SK-N-SH treated with all-trans-retinoic acid at 6 μM for 48 hours (cell line): ENCODE data around the gene FTH1.
"Not testable (repeated sequence)": the region's sequence is repeated elsewhere in the genome, so short reads cannot be mapped to it uniquely, and the experiment has no call there.

Experiments
- ATAC-seq: fragments of 200-7000 bp; cut with Tn5 transposase; 3 replicates; pipeline ENCODE4 v1.9.1; 2020; ENCODE audit warnings: mild to moderate bottlenecking, moderate library complexity
- ARNTL ChIP-seq: fragments of 450-650 bp; formaldehyde crosslinking; IDR thresholded peaks from 2 replicates; pipeline ENCODE4 v1.5.0; 2020; ENCODE audit warnings: low read depth, mild to moderate bottlenecking, moderate library complexity, borderline replicate concordance
- BACH2 ChIP-seq: fragments of 250-450 bp; sonication (Bioruptor Pico); IDR thresholded peaks from 2 replicates; pipeline ENCODE4 v1.9.0; 2021; ENCODE audit warnings: mild to moderate bottlenecking, borderline replicate concordance
- CREB5 ChIP-seq: fragments of 250-450 bp; sonication (Bioruptor Pico); IDR thresholded peaks from 2 replicates; pipeline ENCODE4 v1.5.1; 2020; ENCODE audit warnings: low read depth, mild to moderate bottlenecking, moderate library complexity
- CSDC2 ChIP-seq: fragments of 250-450 bp; sonication (Bioruptor Pico); IDR thresholded peaks from 2 replicates; pipeline ENCODE4 v1.5.0; 2020; ENCODE audit warnings: mild to moderate bottlenecking, moderate library complexity
- ESRRG ChIP-seq: fragments of 250-450 bp; sonication (Bioruptor Pico); IDR thresholded peaks from 2 replicates; pipeline ENCODE4 v1.6.1; 2021; ENCODE audit warnings: mild to moderate bottlenecking
- GLIS3 ChIP-seq: fragments of 250-450 bp; sonication (Bioruptor Pico); IDR thresholded peaks from 2 replicates; pipeline ENCODE4 v1.5.0; 2020; ENCODE audit warnings: mild to moderate bottlenecking, moderate library complexity
- ISL1 ChIP-seq: fragments of 250-450 bp; sonication (Bioruptor Pico); IDR thresholded peaks from 2 replicates; pipeline ENCODE4 v2.1.2; 2022; ENCODE audit warnings: mild to moderate bottlenecking, moderate library complexity
- OSR1 ChIP-seq: fragments of 250-450 bp; sonication (Bioruptor Pico); IDR thresholded peaks from 2 replicates; pipeline ENCODE4 v1.8.0; 2022; ENCODE audit warnings: moderate library complexity, mild to moderate bottlenecking, inconsistent platforms
- POU6F1 ChIP-seq: fragments of 250-450 bp; sonication (Bioruptor Pico); IDR thresholded peaks from 2 replicates; pipeline ENCODE4 v1.8.0; 2021; ENCODE audit warnings: low read depth, mild to moderate bottlenecking, moderate library complexity, borderline replicate concordance
- PPARA ChIP-seq: fragments of 250-450 bp; sonication (Bioruptor Pico); IDR thresholded peaks from 2 replicates; pipeline ENCODE4 v1.5.0; 2020; ENCODE audit warnings: mild to moderate bottlenecking, borderline replicate concordance
- RARB ChIP-seq: fragments of 250-450 bp; sonication (Bioruptor Pico); IDR thresholded peaks from 2 replicates; pipeline ENCODE4 v1.8.0; 2021; ENCODE audit warnings: mild to moderate bottlenecking, moderate library complexity
- SNAI2 ChIP-seq: fragments of 250-450 bp; sonication (Bioruptor Pico); IDR thresholded peaks from 2 replicates; pipeline ENCODE4 v1.5.0; 2020; ENCODE audit warnings: mild to moderate bottlenecking, moderate library complexity
- TCF4 ChIP-seq: fragments of 250-450 bp; sonication (Bioruptor Pico); IDR thresholded peaks from 2 replicates; pipeline ENCODE4 v1.8.0; 2021; ENCODE audit warnings: mild to moderate bottlenecking, moderate library complexity, borderline replicate concordance
- TOX ChIP-seq: fragments of 250-450 bp; sonication (Bioruptor Pico); IDR thresholded peaks from 2 replicates; pipeline ENCODE4 v1.8.0; 2021; ENCODE audit warnings: mild to moderate bottlenecking, moderate library complexity, borderline replicate concordance
- ZC3H10 ChIP-seq: fragments of 250-450 bp; sonication (Bioruptor Pico); IDR thresholded peaks from 2 replicates; pipeline ENCODE4 v1.5.1; 2021; ENCODE audit warnings: mild to moderate bottlenecking, moderate library complexity
- ZFP3 ChIP-seq: fragments of 250-450 bp; sonication (Bioruptor Pico); IDR thresholded peaks from 2 replicates; pipeline ENCODE4 v1.5.0; 2020; ENCODE audit warnings: mild to moderate bottlenecking, moderate library complexity
- ZFP30 ChIP-seq: fragments of 450-650 bp; formaldehyde crosslinking; IDR thresholded peaks from 2 replicates; pipeline ENCODE4 v1.5.0; 2022; ENCODE audit warnings: mild to moderate bottlenecking, moderate library complexity
- ZNF70 ChIP-seq: fragments of 450-650 bp; formaldehyde crosslinking; IDR thresholded peaks from 2 replicates; pipeline ENCODE4 v1.5.0; 2020; ENCODE audit warnings: mild to moderate bottlenecking, moderate library complexity
- ZNF8 ChIP-seq: fragments of 450-650 bp; formaldehyde crosslinking; IDR thresholded peaks from 2 replicates; pipeline ENCODE4 v1.5.0; 2020; ENCODE audit warnings: mild to moderate bottlenecking, moderate library complexity
- TF ChIP-seq, protein P1 (sequence below): fragments of 250-450 bp; sonication (Bioruptor Pico); IDR thresholded peaks from 2 replicates; pipeline ENCODE4 v1.8.0; 2020; ENCODE audit warnings: mild to moderate bottlenecking, moderate library complexity, borderline replicate concordance
- TF ChIP-seq, protein P2 (sequence below): fragments of 250-450 bp; sonication (Bioruptor Pico); IDR thresholded peaks from 2 replicates; pipeline ENCODE4 v1.5.0; 2020; ENCODE audit warnings: mild to moderate bottlenecking, moderate library complexity

Gene FTH1

DNA sequence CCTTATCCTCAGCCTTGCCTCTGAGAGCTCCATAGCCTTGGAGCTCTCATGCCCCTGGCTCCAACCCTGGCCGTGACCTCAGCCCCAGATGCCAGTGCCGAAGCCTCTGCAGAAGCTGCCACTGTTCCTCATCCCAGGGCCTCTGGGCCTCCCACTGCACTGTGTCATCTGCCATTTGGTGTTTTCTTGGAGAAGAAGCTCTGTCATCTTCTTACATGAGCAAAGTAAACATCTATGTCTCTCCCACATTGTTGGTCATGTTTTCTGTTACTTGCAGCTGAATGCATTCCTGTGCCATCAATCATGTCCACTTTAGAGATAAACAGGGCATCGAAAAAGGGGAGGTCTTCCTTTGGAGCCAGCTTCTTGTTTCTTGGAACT, 45.0 kb upstream of the FTH1 start (continued):
- no peak for TF ChIP-seq OSR1 (CRISPR knock-in tag)
- no peak for TF ChIP-seq SNAI2

DNA sequence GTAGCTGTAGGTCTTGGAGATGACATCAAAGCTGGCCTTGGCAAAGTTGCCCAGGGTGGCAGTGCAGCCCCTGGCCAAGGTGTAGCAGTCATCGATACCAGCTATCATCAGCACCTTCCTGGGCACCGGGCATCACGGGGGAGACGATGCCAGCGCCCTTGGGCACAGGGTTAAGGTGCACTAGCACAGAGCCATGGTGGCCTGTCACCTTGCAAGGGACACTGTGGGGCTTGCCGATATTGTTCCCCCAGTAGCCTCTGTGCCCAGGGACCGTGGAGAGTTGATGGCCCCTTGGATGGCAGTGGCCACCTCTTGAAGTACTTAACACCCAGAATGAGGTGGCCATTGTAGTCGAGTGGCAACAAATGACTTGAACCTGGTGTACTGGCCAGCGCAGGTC, 44.4 kb upstream of the FTH1 start:
- no peak for ATAC-seq

GRCh38 chr11:62010935-62011528, 43.6 kb upstream of the FTH1 start:
- ATAC-seq: no peak
- TF ChIP-seq GLIS3: no peak
- no peak for TF ChIP-seq CSDC2 (CRISPR knock-in tag)
- no peak for TF ChIP-seq ZFP30 (CRISPR knock-in tag)
- no peak for TF ChIP-seq TCF4 (CRISPR knock-in tag)
- TF ChIP-seq ZFP3 (CRISPR knock-in tag): no peak
- TF ChIP-seq ZNF70 (CRISPR knock-in tag): no peak

More for the DNA sequence above, 44.4 kb upstream of the FTH1 start:
- TF ChIP-seq GLIS3 (no peak), CSDC2 (CRISPR knock-in tag) (no peak), ZNF70 (CRISPR knock-in tag) (no peak)

- no peak for TF ChIP-seq ZNF8 (CRISPR knock-in tag)
- no peak for TF ChIP-seq ZNF70 (CRISPR knock-in tag)
- TF ChIP-seq ZFP30 (CRISPR knock-in tag): no peak
- TF ChIP-seq GLIS3: no peak
- no peak for TF ChIP-seq ISL1
- TF ChIP-seq ZFP3 (CRISPR knock-in tag): no peak
- no peak for TF ChIP-seq CSDC2 (CRISPR knock-in tag)
- no peak for TF ChIP-seq SNAI2
- TF ChIP-seq, protein P1, sequence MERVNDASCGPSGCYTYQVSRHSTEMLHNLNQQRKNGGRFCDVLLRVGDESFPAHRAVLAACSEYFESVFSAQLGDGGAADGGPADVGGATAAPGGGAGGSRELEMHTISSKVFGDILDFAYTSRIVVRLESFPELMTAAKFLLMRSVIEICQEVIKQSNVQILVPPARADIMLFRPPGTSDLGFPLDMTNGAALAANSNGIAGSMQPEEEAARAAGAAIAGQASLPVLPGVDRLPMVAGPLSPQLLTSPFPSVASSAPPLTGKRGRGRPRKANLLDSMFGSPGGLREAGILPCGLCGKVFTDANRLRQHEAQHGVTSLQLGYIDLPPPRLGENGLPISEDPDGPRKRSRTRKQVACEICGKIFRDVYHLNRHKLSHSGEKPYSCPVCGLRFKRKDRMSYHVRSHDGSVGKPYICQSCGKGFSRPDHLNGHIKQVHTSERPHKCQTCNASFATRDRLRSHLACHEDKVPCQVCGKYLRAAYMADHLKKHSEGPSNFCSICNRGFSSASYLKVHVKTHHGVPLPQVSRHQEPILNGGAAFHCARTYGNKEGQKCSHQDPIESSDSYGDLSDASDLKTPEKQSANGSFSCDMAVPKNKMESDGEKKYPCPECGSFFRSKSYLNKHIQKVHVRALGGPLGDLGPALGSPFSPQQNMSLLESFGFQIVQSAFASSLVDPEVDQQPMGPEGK (CRISPR knock-in tag): no peak
- TF ChIP-seq, protein P2, sequence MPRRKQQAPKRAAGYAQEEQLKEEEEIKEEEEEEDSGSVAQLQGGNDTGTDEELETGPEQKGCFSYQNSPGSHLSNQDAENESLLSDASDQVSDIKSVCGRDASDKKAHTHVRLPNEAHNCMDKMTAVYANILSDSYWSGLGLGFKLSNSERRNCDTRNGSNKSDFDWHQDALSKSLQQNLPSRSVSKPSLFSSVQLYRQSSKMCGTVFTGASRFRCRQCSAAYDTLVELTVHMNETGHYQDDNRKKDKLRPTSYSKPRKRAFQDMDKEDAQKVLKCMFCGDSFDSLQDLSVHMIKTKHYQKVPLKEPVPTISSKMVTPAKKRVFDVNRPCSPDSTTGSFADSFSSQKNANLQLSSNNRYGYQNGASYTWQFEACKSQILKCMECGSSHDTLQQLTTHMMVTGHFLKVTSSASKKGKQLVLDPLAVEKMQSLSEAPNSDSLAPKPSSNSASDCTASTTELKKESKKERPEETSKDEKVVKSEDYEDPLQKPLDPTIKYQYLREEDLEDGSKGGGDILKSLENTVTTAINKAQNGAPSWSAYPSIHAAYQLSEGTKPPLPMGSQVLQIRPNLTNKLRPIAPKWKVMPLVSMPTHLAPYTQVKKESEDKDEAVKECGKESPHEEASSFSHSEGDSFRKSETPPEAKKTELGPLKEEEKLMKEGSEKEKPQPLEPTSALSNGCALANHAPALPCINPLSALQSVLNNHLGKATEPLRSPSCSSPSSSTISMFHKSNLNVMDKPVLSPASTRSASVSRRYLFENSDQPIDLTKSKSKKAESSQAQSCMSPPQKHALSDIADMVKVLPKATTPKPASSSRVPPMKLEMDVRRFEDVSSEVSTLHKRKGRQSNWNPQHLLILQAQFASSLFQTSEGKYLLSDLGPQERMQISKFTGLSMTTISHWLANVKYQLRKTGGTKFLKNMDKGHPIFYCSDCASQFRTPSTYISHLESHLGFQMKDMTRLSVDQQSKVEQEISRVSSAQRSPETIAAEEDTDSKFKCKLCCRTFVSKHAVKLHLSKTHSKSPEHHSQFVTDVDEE: no peak
- no peak for TF ChIP-seq CREB5
- TF ChIP-seq PPARA: no peak
- TF ChIP-seq ARNTL (CRISPR knock-in tag): no peak
- no peak for TF ChIP-seq BACH2 (CRISPR knock-in tag)
- TF ChIP-seq ZC3H10 (CRISPR knock-in tag): no peak
- no peak for TF ChIP-seq POU6F1
- TF ChIP-seq ESRRG (CRISPR knock-in tag): no peak
- TF ChIP-seq OSR1 (CRISPR knock-in tag): no peak
- no peak for TF ChIP-seq TCF4 (CRISPR knock-in tag)
- no peak for TF ChIP-seq TOX (CRISPR knock-in tag)
- no peak for ATAC-seq
These were observed 40.8 kb upstream of the FTH1 start for GRCh38 chr11:62008193-62008592.

DNA sequence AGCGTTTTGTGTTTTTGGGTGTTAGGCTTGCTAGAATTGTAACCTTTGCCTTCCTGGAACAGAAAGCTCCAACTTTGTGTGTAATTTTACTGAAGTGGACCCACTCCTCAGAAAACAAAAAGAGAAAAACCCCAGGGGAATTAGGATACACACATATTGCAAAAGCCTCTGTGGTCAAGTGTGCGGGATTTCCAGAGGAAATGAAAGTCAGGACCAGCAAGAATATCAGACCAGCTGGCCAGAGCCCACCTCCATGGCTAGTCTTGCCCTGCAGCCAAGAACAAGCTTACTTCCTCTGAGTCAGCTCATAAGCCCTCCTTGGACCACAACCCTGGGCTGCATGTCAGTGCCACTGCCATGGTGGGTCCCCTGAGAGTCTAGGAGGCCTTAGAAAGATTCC, 37.0 kb upstream of the FTH1 start:
- TF ChIP-seq ZFP30 (CRISPR knock-in tag): no peak
- no peak for TF ChIP-seq RARB (CRISPR knock-in tag)
- TF ChIP-seq, protein P2: no peak
- no peak for TF ChIP-seq PPARA
- no peak for TF ChIP-seq BACH2 (CRISPR knock-in tag)
- TF ChIP-seq, protein P1 (CRISPR knock-in tag): no peak
- TF ChIP-seq SNAI2: no peak
- ATAC-seq: no peak; the same call in 2 of the 3 replicates

DNA sequence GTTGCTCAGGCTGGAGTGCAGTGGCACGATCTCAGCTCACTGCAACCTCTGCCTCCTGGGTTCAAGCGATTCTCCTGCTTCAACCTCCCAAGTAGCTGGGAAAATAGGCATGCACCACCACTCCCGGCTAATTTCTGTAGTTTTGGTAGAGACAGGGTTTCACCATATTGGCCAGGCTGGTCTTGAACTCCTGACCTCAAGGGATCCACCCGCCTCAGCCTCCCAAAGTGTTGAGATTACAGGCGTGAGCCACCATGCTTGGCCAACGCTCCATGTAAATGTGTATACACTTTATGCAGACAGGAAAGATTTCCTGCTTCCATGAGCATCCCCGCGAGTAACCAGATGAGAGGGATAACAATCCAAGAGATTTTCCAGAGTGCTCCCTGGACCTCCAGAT, 34.8 kb upstream of the FTH1 start:
- not testable (repeated sequence) for ATAC-seq
